Ishikawa (cell line): ENCODE measurements around the gene CCDC172.

Experiments used
- CEBPB ChIP-seq: IDR thresholded peaks from 2 replicates; pipeline ENCODE4 v1.6.1; 2012
- CREB1 ChIP-seq: IDR thresholded peaks from 2 replicates; pipeline ENCODE4 v1.6.1; 2012; ENCODE audit warnings: low read depth
- EGR1 ChIP-seq: IDR thresholded peaks from 2 replicates; pipeline ENCODE4 v1.6.1; 2012
- EP300 ChIP-seq: IDR thresholded peaks from 2 replicates; pipeline ENCODE4 v1.6.1; 2012; ENCODE audit warnings: borderline replicate concordance
- FOXM1 ChIP-seq: IDR thresholded peaks from 2 replicates; pipeline ENCODE4 v1.6.1; 2012; ENCODE audit warnings: low read depth, borderline replicate concordance
- NFIC ChIP-seq: IDR thresholded peaks from 2 replicates; pipeline ENCODE4 v1.6.1; 2012
- RAD21 ChIP-seq: IDR thresholded peaks from 2 replicates; pipeline ENCODE4 v1.6.1; 2012; ENCODE audit warnings: low read depth
- TAF1 ChIP-seq: IDR thresholded peaks from 2 replicates; pipeline ENCODE4 v1.6.1; 2012; ENCODE audit warnings: low read depth, mild to moderate bottlenecking
- TCF12 ChIP-seq: IDR thresholded peaks from 2 replicates; pipeline ENCODE4 v1.6.1; 2012; ENCODE audit warnings: low read depth
- TEAD4 ChIP-seq: IDR thresholded peaks from 2 replicates; pipeline ENCODE4 v1.6.1; 2012
- YY1 ChIP-seq: IDR thresholded peaks from 2 replicates; pipeline ENCODE4 v1.6.1; 2012; ENCODE audit warnings: low read depth
- ZBTB7A ChIP-seq: IDR thresholded peaks from 2 replicates; pipeline ENCODE4 v1.6.1; 2012; ENCODE audit warnings: low read depth
- TF ChIP-seq, protein P1 (sequence below): IDR thresholded peaks from 2 replicates; pipeline ENCODE4 v1.6.1; 2012
- TF ChIP-seq, protein P2 (sequence below): IDR thresholded peaks from 2 replicates; pipeline ENCODE4 v1.6.1; 2012
- TF ChIP-seq, protein P3 (sequence below): IDR thresholded peaks from 2 replicates; pipeline ENCODE4 v1.6.1; 2012; ENCODE audit warnings: low read depth, mild to moderate bottlenecking

CCDC172 gene

DNA sequence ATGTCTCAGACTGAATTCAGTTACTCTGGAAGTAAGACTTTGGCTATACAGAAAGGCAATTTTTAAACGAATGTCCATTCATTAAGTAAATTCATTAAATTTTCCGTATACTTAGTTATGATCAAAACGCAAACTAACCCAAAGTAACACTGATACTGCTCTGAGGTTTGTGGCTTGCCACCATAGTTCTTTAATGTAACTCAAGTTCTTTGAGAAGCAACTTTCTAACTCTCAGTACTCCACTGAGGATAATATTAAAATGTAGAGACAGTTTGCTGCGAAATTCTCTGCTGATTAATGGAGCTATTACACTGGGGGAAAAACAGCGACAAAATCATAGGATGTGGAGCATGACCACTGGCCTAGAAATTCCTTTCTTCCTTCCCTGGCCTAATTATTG, 58.0 kb downstream of the CCDC172 start:
- no peak for TF ChIP-seq CREB1

DNA sequence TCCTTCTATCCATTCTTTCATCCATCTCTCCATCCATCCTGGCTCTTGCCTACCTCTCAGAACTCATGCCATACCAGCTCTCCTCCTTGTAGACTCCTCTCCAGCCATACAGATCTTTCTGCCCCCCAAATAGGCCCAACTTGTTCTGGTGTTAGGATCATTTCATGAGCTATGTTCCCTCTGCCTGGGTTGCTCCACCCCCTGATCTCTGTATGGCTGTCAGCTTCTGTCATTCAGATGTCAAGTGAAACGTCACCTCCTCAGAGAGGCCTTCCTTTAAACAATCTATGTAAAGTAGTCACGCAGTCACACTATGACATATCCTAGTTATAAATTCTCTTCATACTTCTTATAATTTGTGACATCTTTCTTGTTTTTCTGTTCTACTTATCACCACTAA, 61.1 kb downstream of the CCDC172 start:
- TF ChIP-seq CREB1, result no peak
- TF ChIP-seq EGR1, result no peak
- no peak for TF ChIP-seq CEBPB
- no peak for TF ChIP-seq FOXM1
- TF ChIP-seq NFIC, result no peak
- TF ChIP-seq, protein P1, sequence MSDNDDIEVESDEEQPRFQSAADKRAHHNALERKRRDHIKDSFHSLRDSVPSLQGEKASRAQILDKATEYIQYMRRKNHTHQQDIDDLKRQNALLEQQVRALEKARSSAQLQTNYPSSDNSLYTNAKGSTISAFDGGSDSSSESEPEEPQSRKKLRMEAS, result no peak
- no peak for TF ChIP-seq YY1
- no peak for TF ChIP-seq RAD21
- no peak for TF ChIP-seq EP300
- TF ChIP-seq, protein P2, sequence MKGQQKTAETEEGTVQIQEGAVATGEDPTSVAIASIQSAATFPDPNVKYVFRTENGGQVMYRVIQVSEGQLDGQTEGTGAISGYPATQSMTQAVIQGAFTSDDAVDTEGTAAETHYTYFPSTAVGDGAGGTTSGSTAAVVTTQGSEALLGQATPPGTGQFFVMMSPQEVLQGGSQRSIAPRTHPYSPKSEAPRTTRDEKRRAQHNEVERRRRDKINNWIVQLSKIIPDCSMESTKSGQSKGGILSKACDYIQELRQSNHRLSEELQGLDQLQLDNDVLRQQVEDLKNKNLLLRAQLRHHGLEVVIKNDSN, result no peak
- TF ChIP-seq, protein P3, sequence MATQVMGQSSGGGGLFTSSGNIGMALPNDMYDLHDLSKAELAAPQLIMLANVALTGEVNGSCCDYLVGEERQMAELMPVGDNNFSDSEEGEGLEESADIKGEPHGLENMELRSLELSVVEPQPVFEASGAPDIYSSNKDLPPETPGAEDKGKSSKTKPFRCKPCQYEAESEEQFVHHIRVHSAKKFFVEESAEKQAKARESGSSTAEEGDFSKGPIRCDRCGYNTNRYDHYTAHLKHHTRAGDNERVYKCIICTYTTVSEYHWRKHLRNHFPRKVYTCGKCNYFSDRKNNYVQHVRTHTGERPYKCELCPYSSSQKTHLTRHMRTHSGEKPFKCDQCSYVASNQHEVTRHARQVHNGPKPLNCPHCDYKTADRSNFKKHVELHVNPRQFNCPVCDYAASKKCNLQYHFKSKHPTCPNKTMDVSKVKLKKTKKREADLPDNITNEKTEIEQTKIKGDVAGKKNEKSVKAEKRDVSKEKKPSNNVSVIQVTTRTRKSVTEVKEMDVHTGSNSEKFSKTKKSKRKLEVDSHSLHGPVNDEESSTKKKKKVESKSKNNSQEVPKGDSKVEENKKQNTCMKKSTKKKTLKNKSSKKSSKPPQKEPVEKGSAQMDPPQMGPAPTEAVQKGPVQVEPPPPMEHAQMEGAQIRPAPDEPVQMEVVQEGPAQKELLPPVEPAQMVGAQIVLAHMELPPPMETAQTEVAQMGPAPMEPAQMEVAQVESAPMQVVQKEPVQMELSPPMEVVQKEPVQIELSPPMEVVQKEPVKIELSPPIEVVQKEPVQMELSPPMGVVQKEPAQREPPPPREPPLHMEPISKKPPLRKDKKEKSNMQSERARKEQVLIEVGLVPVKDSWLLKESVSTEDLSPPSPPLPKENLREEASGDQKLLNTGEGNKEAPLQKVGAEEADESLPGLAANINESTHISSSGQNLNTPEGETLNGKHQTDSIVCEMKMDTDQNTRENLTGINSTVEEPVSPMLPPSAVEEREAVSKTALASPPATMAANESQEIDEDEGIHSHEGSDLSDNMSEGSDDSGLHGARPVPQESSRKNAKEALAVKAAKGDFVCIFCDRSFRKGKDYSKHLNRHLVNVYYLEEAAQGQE, result no peak
- TF ChIP-seq TCF12, result no peak
- TF ChIP-seq TAF1, result no peak
- no peak for TF ChIP-seq ZBTB7A
- TF ChIP-seq TEAD4, result no peak

DNA sequence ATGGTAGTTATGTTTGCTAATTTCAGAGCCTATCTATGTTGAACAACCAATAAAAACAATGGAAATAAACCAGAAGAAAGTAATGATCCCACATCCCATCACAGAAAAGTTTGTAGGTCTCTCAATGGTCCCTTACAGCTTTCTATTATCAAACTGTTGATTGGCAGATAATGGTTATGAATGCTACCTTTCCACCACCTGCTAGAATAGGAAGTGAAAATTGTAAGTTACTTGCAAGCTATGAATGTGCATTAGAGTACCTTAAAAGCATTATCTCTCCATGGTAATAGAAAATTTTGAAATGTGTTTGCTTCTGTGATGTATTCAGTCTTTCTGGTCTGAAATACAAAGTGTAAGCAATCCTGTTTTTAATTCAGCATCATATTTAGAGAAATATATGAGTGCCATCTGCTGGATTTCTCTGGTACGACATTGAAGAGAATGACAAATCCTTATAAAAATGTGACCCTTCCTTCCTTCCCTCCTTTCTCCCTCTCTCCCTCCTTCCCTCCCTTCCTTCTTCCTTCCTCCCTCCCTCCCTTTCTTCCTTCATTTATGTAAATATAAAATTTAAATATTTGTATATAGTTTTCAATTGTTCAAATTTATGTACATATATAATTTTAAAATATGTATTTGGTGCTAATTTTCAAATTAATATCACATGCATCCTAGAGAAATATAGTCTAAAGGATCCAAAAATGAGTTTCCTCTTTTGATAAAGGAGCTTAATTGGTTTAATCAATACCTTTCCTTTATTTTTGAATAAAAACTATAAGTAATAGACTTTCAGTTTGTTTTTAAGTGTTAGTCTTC, 62.0 kb downstream of the CCDC172 start:
- TF ChIP-seq, protein P1, result no peak
- TF ChIP-seq RAD21 (peak; percentile 62), NFIC (no peak)

DNA sequence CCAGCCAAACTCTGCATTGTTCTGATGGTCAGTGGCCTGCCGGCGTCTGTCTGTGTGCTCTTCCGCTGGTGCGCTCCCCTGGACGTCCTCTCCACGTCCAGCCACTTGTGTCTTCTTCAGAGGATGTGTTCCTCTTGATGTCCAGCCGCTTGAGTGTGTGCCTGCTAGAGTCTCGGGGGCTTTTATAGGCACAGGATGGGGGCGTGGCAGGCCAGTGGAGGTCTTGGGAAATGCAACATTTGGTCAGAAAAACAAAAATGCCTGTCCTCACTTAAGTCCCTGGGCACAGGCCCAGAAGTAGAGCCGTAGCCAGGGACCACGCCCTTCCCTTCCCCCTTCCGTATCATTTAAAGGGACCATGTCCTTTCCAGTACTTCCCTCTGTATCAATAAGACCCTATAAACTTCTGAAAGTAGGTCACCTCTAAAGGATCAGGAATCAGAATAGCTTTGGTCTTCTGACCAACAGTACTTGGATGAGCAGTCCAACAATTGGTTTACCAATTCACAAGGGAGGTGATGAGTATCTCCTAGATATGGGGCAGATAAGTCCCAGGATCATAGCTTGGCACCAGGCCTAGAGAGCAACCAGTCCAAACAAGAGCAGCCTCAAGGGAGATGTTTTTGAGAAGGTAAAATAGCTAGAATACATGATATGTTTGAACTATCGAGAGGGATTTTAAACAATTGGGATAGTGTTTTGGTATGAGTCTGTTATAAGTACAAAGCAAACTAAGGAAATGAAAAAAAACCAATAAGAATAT, 71.2 kb downstream of the CCDC172 start:
- no peak for TF ChIP-seq ZBTB7A
- TF ChIP-seq, protein P1, result no peak
- TF ChIP-seq RAD21, result no peak
- no peak for TF ChIP-seq CEBPB
- TF ChIP-seq FOXM1, result no peak
- TF ChIP-seq TCF12, result no peak
- TF ChIP-seq, protein P2, result no peak
- no peak for TF ChIP-seq TEAD4
- no peak for TF ChIP-seq NFIC
- TF ChIP-seq EP300, result no peak

DNA sequence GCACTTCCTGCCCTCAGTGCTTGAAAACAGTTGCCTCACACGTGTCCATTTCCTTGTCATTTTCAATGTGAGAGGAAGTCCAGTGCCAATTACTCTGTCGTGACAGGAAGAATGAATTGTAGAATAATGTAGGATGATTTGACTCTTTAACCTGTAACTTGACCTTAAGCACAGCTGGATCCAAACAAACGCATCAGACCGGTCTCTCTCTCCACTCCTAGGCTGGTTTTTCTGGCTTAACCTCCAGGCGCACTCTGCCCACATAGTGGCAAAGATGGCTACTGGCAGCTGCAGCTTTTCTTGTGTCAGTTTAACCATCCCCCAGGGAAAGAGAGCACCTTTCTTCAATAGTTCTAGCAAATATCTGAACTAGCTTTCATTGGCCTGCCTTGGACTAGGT, 74.0 kb downstream of the CCDC172 start:
- TF ChIP-seq, protein P2, result no peak
- TF ChIP-seq ZBTB7A, result no peak

DNA sequence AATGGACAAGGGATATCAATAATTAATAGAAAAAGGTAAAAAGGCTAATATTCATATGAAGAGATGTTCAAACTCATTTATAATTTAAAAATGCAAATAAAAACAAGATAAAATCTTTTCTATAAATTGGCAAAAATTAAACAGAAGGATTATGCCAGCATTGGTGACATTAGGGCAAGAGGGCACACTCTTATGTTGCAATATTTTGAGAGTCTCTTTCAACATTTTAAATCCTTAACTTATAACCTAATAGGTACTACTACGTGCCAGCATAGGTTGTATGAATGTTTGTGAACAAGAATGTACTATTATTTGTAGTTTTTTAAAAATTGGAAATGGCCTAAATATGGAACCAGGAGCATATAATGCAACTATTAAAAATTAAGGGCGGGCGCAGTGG, 78.6 kb downstream of the CCDC172 start:
- no peak for TF ChIP-seq EP300
- no peak for TF ChIP-seq ZBTB7A
- TF ChIP-seq, protein P3, result no peak
- no peak for TF ChIP-seq CREB1
- TF ChIP-seq, protein P2, result no peak
- no peak for TF ChIP-seq YY1
- TF ChIP-seq TCF12, result no peak
- TF ChIP-seq, protein P1, result no peak
- TF ChIP-seq TEAD4, result no peak
- TF ChIP-seq EGR1, result no peak
- no peak for TF ChIP-seq TAF1
- TF ChIP-seq RAD21, result no peak
